ENCODE measurements around the gene KCNK5. TPM values are rescaled to one million over a fixed set of nuclear protein-coding genes. Genes with fewer than 3 reads are reported as not detected.

The KCNK5 gene, protein sequence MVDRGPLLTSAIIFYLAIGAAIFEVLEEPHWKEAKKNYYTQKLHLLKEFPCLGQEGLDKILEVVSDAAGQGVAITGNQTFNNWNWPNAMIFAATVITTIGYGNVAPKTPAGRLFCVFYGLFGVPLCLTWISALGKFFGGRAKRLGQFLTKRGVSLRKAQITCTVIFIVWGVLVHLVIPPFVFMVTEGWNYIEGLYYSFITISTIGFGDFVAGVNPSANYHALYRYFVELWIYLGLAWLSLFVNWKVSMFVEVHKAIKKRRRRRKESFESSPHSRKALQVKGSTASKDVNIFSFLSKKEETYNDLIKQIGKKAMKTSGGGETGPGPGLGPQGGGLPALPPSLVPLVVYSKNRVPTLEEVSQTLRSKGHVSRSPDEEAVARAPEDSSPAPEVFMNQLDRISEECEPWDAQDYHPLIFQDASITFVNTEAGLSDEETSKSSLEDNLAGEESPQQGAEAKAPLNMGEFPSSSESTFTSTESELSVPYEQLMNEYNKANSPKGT
- 0.99 to 1.4 TPM (median 1.2 TPM) in 5 replicates for total RNA-seq (2022; extraction: Qiagen RNA extraction; ENCODE audit: low read depth)

DNA sequence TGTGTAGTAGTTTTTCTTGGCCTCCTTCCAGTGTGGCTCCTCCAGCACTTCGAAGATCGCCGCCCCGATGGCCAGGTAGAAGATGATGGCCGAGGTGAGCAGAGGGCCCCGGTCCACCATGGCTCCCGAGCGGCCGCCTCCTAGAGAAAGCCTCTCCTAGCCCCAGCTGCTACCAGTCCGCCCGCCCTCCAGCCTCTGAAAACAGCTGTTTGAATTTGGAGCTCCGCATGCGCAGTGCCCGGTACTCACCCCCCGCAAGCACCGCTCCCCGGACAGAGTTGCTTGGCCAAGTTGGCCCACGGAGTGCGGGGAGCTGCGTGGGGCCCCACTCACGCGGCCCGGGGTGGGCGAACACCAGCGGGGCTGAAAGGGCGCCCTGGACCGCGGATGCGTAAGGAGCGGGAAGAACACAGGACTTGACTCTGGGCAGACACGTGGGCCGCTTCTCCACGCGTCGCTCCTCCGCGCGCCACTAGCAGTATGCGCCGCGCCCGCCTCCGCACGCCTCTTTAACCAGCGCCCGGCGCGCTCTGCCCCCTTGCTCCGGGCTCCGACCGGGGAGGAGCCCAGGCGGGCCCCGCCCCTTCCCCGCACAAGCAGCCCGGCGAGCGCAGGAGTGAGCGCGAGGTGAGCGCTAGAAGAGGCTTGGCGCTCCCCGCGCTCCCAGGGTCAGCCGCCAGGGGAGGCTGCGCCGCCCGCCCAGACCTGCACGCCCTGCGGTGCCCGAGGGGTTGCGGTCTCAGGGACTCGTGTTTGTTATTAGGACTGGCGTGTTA lies at the start of gene KCNK5:
KCNK5 (minus strand) TSS at position 484 of the 776 bp plus-strand sequence; CDS start at position 120, 364 bp downstream.

Other genes starting within 250 kb of the KCNK5 start
- not detected in 5 replicates for gene GLP1R, start 180.7 kb downstream of the KCNK5 start, total RNA-seq (2022; extraction: Qiagen RNA extraction; ENCODE audit: low read depth)
- 6.0 to 6.9 TPM (median 6.6 TPM) in 5 replicates for gene SAYSD1, start 114.3 kb downstream of the KCNK5 start, total RNA-seq (2022; extraction: Qiagen RNA extraction; ENCODE audit: low read depth)
- gene KCNK17, start 84.9 kb upstream of the KCNK5 start, total RNA-seq (2022; extraction: Qiagen RNA extraction; ENCODE audit: low read depth), result not detected in 5 replicates
- not detected in 5 replicates for gene KCNK16, start 93.2 kb upstream of the KCNK5 start, total RNA-seq (2022; extraction: Qiagen RNA extraction; ENCODE audit: low read depth)

Measured in A549 treated with CpdA at 1 μM for 4 hours (cell line).